Activated T-helper 9 cell treated with anti-CD3 and anti-CD28 coated beads, Interleukin-2, amount 50 U/mL, for 16 hours (primary cell): ENCODE data around the gene RELL2.

Experiments used
- DNase-seq: peaks from one replicate; pipeline ENCODE4 v3.0.0-alpha.2; 2020; ENCODE audit warnings: low read depth

RELL2 gene

DNA sequence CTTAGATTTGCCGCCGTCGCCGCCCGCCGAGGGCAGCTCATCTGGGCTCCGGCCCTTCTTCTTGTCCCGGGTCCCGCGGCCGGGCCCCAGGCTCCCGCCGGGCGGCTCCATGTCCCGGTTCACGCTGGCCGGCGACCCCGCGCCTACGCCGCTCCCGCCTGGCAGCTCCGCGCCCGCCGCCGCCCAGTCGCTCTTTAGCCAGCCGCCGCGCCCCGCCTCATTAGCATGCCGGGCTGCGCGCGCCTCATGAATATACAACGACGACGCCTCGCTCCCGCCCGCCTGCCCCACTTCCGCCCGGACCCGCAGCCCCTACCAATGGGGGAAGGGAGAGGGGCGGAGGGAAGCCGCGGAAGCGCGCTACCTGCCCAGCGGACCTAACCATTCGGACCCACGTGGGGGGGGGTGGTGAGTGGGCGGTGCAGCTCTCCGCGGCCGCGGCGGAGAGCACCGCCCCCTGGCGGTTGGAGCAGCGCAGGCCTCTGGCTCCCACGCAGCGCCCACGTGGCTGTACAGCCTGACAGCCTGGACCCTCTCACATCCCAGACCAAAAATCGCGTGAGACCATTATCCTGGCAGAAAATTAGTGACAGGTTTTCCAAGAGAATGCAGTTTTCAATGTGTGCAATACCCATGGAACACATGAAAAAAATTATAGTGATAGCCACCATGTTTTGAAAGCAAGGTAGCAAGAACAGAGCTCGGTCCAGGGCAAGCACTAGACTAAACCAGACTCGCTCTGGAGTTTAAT lies 17.8 kb upstream of the RELL2 start, which contains the start of gene DIAPH1:
DIAPH1 (minus strand) TSS at position 197 of the 751 bp plus-strand sequence; CDS start at position 111, 86 bp downstream.
- DNase-seq, result peak; percentile 98

DNA sequence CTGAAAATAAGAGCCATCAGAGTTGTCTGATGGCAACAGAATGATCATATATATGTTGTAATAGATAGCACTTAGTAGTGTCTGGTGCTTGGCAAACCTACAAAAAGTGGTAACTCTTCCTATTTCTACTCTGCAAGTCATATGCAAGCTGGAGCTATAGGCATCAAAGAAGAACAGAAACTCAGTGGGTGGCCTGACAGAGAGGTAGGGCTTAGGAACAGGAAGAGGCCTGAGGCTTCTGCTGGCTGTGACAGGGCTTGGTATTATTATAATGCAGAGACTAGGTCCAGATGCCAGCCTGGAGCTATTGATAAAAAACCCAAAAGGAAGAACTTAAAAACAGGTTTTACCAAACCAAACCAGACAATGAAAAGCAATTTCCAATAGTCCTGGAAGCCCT lies 13.6 kb upstream of the RELL2 start:
- DNase-seq, result no peak

DNA sequence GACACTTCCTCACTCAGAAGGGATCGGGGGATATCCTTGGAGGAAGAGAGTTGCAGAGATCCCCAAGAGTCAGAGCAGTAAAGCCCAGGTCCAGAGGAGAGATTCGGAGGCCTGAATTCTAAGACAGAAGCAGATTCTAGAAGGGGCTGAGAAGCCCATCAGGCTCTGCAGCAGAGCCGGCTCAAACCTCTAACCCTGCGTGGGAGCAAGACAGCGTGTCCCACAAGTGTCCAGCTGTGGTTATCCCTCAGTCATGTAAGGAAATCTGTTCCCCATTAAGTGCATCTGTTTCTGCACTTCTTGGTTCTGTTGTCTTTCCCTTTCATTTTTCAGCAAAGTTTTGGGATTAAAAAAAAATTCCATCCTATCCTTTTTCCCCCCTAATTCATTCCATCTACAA lies 13.2 kb upstream of the RELL2 start:
- no peak for DNase-seq

DNA sequence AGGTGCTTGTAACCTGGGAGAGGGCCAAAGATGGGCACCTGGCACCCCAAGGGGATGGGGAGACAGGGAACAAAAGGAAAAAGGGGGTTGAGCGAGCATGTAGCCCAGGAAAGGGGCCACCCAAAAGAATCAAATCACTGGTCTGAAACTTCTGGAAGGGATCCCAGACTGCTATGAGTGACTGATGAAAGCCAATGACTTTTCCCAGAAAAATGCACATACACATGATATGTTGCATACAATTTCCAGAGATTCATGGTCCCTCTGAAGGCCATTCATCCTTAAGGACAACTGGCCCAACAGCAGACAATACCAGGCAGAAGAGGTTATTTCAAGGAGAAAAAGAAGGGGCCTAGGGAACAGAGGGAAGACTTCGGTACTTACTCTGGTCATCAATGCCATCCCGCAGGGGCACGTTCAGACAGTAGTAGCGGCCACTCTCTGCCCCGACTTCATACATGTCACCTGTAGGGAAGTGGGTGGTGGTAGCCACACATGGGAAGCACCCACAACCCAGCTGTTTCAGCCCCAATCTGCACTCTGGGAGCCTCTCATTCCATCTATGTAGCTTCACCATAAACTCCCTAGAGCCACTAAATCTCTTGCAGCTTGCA lies 8.5 kb upstream of the RELL2 start:
- DNase-seq, result no peak

DNA sequence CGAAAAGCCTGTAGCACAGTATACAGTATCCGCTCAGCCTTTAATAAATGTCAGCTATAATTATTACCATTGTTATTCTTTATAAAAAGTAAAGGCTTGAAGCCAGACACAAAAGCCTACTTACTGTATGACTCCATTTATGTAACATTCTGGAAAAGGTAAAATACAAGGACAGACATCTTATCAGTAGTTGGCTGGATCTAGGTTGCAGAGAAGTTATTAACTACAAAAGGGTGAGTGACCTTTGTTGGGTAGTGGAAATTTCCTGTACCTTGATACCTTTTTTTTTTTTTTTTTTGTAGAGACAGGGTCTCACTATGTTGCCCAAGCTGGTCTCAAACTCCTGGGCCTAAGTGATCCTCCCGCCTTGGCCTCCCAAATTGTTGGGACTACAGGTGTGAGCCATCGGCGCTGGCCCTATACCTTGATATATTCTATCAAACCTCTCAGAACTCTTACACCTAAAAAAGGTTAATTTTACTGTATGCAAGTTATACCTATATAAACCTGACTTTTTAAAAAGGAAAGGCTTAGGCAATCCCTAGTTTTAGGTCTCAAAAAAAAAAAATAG lies 6.1 kb upstream of the RELL2 start:
- DNase-seq, result no peak

DNA sequence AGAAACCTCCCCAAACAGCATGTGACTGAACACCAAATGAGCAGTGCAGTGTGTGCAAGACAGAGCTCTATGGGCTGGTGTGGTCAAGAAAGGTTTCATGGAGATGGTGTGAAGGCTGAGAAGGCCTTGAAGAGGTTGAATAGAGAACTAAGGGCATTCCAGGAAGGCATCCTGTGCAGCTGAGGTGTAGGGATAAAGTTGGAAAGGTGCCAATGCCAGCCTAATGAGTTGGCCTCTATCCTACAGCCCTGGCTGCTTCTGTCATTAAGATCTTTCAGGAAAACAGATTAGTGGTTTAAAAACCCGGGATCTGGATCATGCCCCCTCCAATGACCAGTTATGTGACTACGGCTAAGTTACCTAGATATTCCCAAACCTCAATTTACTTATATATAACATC lies 4.1 kb upstream of the RELL2 start:
- DNase-seq, result no peak

DNA sequence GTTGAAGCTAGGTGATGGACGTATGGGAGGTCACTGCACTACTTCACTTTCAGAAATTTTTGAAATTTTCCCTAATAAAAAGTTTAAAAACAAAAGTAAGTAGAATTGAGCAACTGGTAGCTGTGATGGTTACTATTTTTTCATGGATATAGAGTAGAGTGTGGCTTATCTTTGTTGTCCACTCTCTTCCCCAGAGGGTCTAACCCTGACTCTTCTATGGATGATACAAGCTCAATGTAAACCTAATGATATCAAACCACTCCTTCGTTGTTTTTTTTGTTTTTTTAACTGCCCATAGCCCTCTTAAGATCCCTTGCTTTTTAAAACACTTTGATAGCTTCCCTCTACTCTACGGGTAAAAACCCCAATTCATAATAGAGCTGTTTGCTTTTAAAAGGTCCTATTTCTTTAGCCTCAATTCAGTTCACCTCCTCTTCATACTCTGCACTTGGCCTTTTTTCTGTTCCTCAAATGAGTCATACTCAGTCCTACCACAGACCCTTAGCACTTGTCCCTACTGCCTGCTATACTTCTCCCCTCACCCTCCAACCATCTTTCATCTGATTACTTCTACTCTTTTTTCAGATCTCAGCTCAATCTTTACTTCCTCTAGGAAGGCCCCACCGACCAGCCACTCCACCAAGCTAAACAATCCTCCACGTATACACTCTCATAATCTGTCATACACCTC lies 2.8 kb upstream of the RELL2 start:
- DNase-seq, result no peak

DNA sequence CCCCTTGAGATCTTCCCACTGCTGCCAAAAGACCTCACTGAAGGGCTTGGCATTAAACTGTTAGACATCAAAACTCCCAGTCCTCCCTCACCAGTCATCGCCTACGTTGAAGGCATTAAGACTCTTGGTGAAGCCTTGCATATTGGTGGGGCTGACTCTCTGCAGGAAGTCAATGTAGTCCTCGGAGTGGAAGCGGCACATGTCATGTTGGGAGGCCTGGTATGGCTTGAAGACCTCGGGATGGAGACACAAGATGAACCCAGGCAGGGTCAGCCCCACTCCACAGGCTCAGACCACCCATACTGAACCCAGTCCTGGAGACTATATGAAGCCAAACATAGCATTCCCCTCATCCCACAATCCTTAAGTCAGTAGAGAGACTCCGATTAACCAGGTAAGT lies 2.1 kb upstream of the RELL2 start:
- DNase-seq, result no peak

DNA sequence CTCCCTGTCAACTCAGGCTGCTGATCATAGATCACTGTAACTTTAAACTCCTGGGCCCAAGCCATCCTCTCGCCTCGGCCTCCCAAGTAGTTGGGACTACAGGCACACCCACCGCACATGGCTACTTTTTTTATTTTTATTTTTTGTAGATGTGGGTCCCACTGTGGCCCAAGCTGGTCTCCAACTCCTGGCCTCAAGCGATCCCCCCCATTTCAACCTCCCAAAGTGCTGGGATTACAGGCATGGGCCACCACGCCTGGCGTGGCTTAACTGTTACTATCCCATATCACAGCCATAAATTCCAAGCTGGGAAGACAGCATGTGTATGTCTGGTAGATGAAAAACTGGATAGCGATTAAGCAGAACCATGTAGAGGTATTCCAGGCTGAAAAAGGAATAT lies 1.2 kb upstream of the RELL2 start:
- DNase-seq, result no peak

DNA sequence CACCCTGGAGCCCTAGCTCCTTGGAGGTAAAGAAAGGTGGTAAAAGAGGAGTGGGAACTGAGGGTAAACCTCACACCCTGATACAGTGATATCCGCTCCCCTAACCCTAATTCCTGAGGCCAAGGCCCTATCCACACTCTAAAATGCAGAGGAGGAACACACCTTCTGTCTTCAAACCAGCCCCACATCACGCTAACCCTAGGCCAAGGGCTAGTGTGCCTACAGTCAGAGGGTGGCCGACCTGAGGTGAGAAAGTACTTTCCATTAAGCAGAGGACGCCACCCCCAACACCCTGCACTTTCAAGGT lies 738 bp upstream of the RELL2 start:
- DNase-seq, result no peak

DNA sequence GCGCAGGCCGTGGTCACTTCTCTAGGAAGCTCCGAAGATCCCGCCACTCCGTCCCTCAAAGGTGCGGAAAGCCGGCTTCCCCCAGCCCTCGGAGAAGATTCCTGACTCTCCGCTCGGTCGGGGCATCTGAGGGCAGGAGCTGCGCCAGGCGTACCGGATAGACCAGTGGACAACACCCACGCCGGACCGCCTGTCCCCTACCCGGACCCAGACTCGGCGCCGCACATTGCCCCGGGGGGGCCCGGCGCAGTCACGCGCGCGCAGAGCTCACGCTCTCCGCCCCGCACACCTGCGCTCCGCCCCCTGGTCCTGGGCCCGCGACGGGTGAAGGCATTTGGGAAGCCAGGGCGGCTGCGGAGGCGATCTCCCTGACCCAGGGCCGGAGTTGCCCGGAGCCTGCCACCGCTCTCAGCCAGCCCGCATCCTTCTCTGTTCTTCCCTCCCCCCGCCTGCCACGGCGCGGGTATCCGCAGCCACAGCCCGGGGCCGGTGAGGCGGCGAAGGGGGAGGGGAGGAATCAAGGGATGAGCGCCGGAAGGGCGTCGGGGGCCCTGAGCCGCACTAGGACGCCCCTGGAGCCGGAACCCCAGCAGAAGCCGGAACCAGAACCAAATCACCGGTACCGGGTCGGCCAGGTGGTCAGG lies 448 bp downstream of the RELL2 start:
- peak; percentile 54 for DNase-seq

DNA sequence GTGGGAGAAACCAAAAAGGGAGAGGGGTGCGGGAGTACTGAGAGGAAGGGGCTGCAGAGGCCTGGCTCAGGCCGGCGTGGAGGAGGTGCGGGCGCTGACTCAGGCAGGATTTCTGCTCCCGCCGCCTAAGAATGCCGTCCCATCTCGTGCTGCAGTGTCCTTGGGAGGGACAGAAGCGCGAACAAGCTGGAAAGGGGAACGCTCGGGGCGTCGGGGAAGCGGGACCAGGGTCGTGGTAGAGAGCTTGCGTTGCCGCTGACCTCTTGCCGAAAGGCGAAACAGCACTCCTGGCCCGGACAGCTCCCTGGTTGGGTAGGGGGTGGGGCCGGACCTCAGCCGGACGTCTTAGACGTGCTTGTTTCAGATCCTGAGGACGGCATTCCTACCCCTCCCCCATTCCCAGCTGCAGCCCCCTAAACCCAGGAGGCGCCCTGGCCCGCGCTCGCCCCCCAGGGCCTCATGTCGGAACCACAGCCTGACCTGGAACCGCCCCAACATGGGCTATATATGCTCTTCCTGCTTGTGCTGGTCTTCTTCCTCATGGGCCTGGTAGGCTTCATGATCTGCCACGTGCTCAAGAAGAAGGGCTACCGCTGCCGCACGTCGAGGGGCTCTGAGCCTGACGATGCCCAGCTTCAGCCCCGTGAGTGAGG lies 1.1 kb downstream of the RELL2 start:
- DNase-seq, result peak; percentile 37

DNA sequence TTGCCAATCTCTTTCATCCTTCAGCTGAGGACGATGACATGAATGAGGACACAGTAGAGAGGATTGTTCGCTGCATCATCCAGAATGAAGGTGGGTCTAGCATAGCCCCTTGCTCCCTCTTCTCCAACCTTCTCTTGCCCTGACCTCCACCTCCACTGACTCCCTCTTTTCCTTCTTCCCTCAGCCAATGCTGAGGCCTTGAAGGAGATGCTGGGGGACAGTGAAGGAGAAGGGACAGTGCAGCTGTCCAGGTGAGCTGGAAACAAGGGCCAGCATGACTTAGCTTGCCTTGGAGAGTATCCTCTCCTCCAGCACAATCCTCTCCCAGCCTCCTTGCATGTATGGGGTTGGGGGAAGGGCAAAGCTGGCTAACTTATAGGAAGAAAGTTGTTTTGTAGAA lies 2.0 kb downstream of the RELL2 start:
- DNase-seq, result no peak

DNA sequence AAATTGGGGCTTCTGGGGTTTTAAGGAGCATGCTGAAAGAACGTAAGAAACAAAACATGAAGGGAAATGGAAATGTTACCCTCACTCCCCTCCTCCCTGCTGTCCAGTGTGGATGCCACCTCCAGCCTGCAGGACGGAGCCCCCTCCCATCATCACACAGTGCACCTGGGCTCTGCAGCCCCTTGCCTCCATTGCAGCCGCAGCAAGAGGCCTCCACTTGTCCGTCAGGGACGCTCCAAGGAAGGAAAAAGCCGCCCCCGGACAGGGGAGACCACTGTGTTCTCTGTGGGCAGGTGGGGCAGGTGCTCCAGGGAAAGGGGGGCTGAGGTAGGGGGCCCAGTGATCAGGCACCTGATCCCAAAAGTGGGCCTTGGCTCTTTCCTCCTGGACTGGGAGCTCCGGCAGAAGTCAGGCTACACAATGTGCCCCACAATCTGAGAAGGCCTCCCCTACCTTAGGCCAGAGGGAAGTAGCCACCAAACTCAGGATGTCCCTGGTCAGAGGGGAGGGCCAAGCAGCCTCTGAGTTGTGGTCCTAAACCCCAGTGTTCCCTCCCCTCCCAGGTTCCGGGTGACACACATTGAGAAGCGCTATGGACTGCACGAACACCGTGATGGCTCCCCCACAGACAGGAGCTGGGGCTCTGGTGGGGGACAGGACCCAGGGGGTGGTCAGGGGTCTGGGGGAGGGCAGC lies 2.7 kb downstream of the RELL2 start:
- no peak for DNase-seq

DNA sequence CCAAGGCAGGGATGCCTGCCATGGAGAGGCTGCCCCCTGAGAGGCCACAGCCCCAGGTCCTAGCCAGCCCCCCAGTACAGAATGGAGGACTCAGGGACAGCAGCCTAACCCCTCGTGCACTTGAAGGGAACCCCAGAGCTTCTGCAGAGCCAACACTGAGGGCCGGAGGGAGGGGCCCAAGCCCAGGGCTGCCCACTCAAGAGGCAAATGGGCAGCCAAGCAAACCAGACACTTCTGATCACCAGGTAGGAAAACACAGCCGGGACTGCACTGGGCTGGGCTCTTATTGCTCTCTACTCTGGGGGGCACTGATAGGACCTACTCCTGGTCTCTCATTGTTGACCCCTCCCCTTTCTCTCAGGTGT lies 3.2 kb downstream of the RELL2 start:
- no peak for DNase-seq

DNA sequence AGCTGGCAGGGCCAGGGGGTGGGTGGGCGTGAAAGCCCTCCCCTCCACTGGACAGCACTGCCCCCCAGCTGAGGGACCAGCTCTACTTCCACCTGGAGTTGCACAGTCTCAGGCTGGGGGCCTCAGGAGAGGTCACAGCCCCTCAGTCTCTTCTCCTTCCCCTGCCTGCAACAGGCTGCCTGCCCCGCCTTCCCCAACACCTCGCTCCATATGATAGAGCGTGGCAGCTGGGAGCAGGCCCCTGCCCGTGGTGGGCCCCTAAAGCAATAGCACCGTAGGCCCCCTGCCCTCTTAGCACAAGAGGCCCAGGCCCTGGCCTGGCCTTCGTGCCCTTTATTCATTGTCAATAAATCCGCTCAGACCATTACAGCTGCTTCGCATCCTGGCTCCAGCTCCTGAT lies 3.9 kb downstream of the RELL2 start:
- DNase-seq, result no peak

DNA sequence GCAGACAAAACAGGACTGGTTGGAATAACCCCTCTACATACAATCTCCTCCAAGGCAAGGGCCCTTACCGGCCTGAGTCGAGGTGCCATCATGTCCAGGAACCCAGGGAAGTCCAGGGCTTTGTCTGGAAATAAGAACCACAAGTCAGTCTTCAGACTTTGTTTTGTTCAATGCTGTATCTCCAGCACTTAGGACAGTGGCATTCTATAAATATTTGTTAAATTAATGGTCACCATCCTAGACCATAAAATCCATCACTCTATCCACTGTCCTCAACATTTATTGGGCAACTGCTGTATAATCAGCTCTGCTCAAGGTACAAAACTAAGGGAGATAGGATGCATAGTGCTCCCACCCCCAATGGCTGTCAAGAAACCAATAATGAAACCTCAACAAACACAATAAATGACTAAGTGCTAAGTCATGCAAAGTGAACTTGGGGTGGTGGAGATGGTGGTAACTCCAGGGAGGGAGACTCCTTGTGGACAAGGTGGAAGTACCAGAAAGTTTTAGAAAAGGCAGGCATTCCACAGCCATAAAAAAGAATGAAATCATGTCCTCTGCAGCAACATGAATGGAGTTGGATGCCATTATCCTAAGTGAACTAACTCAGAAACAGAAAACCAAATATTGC lies 5.0 kb downstream of the RELL2 start:
- DNase-seq, result no peak

DNA sequence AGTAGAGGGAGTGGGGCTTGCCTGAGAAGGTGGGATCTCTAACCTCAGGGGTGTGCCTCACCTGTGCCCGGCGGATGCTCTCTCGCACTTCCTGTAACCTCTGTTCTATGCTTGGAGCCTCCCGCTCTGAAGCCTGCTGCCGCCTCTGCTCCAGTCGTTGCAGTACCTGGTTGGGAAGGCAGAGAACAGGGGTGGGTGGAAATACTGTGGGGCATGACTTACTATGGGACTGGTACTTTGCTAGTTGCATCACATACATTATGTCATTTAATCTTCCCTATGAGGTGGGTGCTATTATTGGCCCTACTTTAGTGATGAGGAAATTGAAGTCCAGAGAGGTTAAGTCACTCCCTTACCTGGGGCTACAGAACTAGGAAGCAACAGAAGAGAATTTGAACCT lies 9.2 kb downstream of the RELL2 start:
- DNase-seq, result no peak

DNA sequence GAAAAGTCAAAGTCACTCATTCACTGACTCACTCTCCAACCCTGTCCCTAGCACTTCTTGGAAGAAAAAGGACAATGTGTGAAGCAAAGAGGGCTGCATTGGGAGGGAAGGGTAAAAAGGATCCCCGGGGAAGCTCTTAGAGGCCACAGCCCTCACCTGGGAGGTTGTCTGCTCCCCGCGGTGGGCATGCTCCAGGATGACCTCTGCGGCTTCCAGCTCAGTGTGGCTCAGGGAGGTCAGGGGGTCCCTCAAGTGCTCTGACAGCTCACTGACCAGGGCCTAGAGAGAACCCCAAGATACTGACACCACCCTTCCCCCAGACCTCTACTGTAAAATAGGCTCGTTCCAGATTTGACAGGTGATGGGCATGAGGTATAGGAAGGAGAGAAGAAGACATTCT lies 10.4 kb downstream of the RELL2 start:
- DNase-seq, result no peak

DNA sequence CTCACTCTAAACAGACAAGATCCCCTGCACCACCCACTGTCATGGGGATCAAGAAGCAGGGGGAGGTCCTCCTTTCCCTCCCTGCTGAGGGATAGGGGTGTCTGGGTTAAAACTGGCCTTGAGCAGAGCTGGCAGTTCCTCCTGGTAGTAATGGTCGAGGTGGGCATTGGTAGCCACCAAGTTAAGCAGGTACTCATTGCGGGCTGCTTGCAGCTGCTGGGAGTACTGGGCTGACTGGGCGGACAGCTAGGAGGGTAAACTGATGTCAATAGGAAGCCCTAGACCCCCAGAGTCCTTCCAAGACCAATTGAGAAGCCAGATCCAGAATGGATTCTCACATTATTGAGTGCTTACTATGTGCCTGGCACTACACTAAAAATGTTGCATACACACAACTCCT lies 11.1 kb downstream of the RELL2 start:
- no peak for DNase-seq

DNA sequence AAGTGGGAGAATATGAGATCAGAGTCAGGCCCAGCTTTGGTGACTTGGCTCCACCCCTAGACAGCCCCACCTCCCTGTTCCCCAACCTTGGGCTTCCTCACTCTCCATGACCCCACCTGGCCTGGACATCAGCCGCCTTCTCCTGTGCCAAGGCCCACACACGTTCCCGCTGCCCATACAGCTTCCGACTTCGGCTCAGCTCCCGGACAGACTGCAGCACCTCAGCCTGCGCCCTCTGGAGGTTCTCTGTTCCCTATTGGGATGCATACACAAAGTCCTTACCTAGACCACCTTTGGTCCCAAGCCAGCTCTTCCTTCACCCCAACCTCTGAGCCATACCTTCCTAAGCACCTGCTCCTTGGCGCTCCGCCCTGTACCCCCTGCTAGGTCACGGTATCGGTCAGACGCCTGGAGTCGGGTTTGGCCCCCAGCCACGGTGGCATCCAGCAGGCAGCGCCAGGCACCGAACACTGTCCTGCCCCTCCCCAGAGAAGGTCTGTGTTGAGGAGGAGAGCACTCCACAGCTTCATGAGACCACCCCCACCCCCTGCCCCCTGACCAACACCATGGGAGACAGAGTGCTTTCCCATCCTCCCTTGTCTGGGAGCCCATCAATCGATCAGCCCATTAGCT lies 12.4 kb downstream of the RELL2 start:
- no peak for DNase-seq
